ENCODE data around the gene NDFIP2.

GRCh38 chr13:79557666-79558065, 76.7 kb downstream of the NDFIP2 start:
- no peak for TF ChIP-seq CTCF (IDR thresholded peaks at IDR 0.05)
- TF ChIP-seq POLR2A (IDR thresholded peaks at IDR 0.05): no peak
